Stimulated activated memory B cell treated with anti-CD40 and anti-IgM and Interleukin-4, amounts not matched to agents 10 μg/mL and 1 μg/mL and 100 μg/mL, for 72 hours (primary cell): ENCODE data around the gene GCK.

Experiments
- ATAC-seq: fragments of 150-1000 bp; cut with Tn5 transposase; 2 replicates; pipeline ENCODE4 v1.10.0; 2021
- H3K27ac Mint-ChIP-seq: one replicate; pipeline ENCODE4 v1.8.0; 2022; ENCODE audit warnings: mild to moderate bottlenecking, mixed read lengths
- H3K27me3 Mint-ChIP-seq: one replicate; pipeline ENCODE4 v1.8.0; 2022; ENCODE audit warnings: mixed read lengths
- H3K36me3 Mint-ChIP-seq: one replicate; pipeline ENCODE4 v1.8.0; 2022; ENCODE audit warnings: mixed read lengths
- H3K4me1 Mint-ChIP-seq: one replicate; pipeline ENCODE4 v1.8.0; 2022; ENCODE audit warnings: mixed read lengths
- H3K4me3 Mint-ChIP-seq: one replicate; pipeline ENCODE4 v1.8.0; 2022; ENCODE audit warnings: mild to moderate bottlenecking, moderate library complexity, mixed read lengths
- H3K9me3 Mint-ChIP-seq: one replicate; pipeline ENCODE4 v1.8.0; 2022; ENCODE audit warnings: mixed read lengths

GCK gene

GRCh38 chr7:44099669-44100068 is 89.6 kb downstream of the GCK start:
- Mint-ChIP-seq H3K27ac (no peak overlapping the region), H3K27me3 (peaks cover 9% of the 10 kb centered on the region), H3K9me3 (no peaks in the 10 kb centered on the region), H3K36me3 (no peaks in the 10 kb centered on the region), H3K4me1 (peaks cover 62% of the 10 kb centered on the region), H3K4me3 (no peak overlapping the region)
- no peak for ATAC-seq

- Mint-ChIP-seq H3K4me3 (no peak overlapping the region), H3K27ac (peak overlapping the region; percentile 89)
Observed at GRCh38 chr7:44098092-44099068, 90.9 kb downstream of the GCK start.

GRCh38 chr7:44097064-44097932 is 91.9 kb downstream of the GCK start:
- H3K36me3 Mint-ChIP-seq: no peaks in the 10 kb centered on the region
- H3K27ac Mint-ChIP-seq: peak overlapping the region; percentile 89
- H3K27me3 Mint-ChIP-seq: no peaks in the 10 kb centered on the region
- peak; percentile 94 for ATAC-seq
- H3K4me1 Mint-ChIP-seq: peaks cover 61% of the 10 kb centered on the region
- H3K4me3 Mint-ChIP-seq: peak overlapping the region; percentile 45
- H3K9me3 Mint-ChIP-seq: no peaks in the 10 kb centered on the region

More at GRCh38 chr7:44098092-44099068, 90.9 kb downstream of the GCK start:
- H3K9me3 Mint-ChIP-seq: no peaks in the 10 kb centered on the region
- H3K4me1 Mint-ChIP-seq: peaks cover 67% of the 10 kb centered on the region
- H3K27me3 Mint-ChIP-seq: peaks cover 5% of the 10 kb centered on the region
- no peaks in the 10 kb centered on the region for H3K36me3 Mint-ChIP-seq
- no peak for ATAC-seq

- no peaks in the 10 kb centered on the region for H3K27me3 Mint-ChIP-seq
- ATAC-seq: no peak
- H3K36me3 Mint-ChIP-seq: no peaks in the 10 kb centered on the region
- H3K4me1 Mint-ChIP-seq: peaks cover 55% of the 10 kb centered on the region
- peak overlapping the region; percentile 89 for H3K27ac Mint-ChIP-seq
- H3K9me3 Mint-ChIP-seq: no peaks in the 10 kb centered on the region
- H3K4me3 Mint-ChIP-seq: peak overlapping the region; percentile 4
Observed at GRCh38 chr7:44096326-44096881, 92.8 kb downstream of the GCK start.

GRCh38 chr7:44095781-44096180 is 93.5 kb downstream of the GCK start:
- no peaks in the 10 kb centered on the region for H3K36me3 Mint-ChIP-seq
- no peak overlapping the region for H3K27ac Mint-ChIP-seq
- peaks cover 49% of the 10 kb centered on the region for H3K4me1 Mint-ChIP-seq
- no peaks in the 10 kb centered on the region for H3K27me3 Mint-ChIP-seq
- H3K9me3 Mint-ChIP-seq: no peaks in the 10 kb centered on the region
- H3K4me3 Mint-ChIP-seq: no peak overlapping the region
- ATAC-seq: no peak

- no peaks in the 10 kb centered on the region for H3K27me3 Mint-ChIP-seq
- H3K4me1 Mint-ChIP-seq: peaks cover 43% of the 10 kb centered on the region
- ATAC-seq: no peak
- H3K27ac Mint-ChIP-seq: peak overlapping the region; percentile 46
- H3K4me3 Mint-ChIP-seq: no peak overlapping the region
- no peaks in the 10 kb centered on the region for H3K36me3 Mint-ChIP-seq
- no peaks in the 10 kb centered on the region for H3K9me3 Mint-ChIP-seq
Observed at GRCh38 chr7:44094883-44095592, 94.2 kb downstream of the GCK start.

- Mint-ChIP-seq H3K27ac (peak overlapping the region; percentile 46), H3K9me3 (no peaks in the 10 kb centered on the region), H3K4me3 (no peak overlapping the region), H3K4me1 (peaks cover 43% of the 10 kb centered on the region), H3K27me3 (no peaks in the 10 kb centered on the region), H3K36me3 (no peaks in the 10 kb centered on the region)
- ATAC-seq: no peak
Observed at GRCh38 chr7:44094365-44094764, 94.9 kb downstream of the GCK start.
